ENCODE measurements around the gene LRP1.
A peak's percentile ranks its signal among the peaks of the same experiment; 100 is the strongest.

Gene LRP1

GRCh38 chr12:57154076-57154475, 25.8 kb downstream of the LRP1 start:
- DNase-seq (ENCODE audit: low read depth, low spot score): no peak

GRCh38 chr12:57154804-57155434, 26.6 kb downstream of the LRP1 start:
- DNase-seq (ENCODE audit: low read depth, low spot score): no peak

DNA sequence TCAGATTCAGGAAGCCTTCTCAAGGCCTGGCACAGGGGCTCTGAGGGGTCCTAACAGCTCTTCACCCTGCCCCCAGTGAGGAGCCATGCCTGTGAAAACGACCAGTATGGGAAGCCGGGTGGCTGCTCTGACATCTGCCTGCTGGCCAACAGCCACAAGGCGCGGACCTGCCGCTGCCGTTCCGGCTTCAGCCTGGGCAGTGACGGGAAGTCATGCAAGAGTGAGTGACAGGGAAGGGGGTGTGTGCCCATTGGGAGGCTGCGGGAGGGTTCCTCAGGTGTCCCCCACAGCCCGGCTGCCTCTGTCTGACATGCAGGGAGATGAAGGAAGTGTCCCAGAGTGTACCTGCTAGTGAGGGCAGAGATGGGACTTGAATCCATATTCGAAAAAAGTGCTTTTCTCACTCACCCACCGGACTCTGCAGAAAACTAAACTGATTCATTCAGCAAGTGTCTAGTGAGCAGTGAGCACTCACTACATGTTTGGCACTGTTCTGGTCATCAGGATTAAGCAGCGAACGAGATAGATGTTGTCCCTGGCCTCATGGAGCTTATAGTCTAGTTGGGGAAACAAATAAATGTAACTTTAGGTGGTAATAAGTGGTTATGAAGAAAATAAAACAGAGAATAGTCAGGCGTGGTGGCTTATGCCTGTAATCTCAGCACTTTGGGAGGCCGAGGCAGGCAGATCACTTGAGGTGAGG, 28.6 kb downstream of the LRP1 start:
- no peak for DNase-seq (ENCODE audit: low read depth, low spot score)

DNA sequence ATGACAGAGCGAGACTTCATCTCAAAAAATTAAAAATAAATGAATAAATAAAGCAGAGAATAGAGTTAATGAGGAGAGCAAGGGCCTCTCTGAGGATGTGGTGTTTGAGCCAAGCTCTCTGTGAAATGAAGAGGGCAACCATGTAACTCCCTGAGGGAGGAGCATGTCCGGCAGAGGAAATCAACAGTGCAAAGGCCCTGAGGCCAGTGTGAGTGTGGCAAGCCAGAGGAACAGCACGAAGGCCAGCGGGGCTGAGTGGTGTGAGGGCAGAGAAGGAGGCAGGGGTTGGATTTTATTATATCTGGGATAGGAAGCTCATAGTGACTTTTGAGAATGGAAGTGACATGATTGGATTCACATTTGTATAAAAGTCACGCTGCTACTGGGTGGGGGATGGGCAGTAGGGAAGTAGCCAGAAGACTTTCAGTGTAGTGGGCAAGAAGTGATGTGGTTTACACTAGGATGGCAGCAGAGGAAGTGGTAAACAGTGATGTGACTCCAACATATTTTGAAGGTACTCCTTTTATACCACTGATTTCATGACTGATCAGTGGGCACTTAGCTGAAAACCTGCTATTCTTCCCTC, 29.4 kb downstream of the LRP1 start:
- no peak for DNase-seq (ENCODE audit: low read depth, low spot score)

DNA sequence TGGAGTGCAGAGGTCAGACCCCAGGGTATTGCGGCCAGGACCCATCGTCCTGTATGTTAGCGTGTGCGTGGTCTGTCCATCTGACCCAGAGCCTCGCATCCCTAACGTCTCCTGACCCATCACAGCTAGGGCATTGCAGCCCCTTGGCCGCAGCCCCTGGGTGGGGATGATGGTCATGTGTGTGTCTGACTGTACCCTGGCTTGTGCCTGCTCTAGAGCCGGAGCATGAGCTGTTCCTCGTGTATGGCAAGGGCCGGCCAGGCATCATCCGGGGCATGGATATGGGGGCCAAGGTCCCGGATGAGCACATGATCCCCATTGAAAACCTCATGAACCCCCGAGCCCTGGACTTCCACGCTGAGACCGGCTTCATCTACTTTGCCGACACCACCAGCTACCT, 29.9 kb downstream of the LRP1 start:
- DNase-seq (ENCODE audit: low read depth, low spot score): no peak

- no peak for DNase-seq (ENCODE audit: low read depth, low spot score)
Observed at GRCh38 chr12:57158665-57159064, 30.4 kb downstream of the LRP1 start.

- DNase-seq (ENCODE audit: low read depth, low spot score): no peak
Observed at GRCh38 chr12:57159311-57159710, 31.0 kb downstream of the LRP1 start.

GRCh38 chr12:57160040-57160439, 31.8 kb downstream of the LRP1 start:
- no peak for DNase-seq (ENCODE audit: low read depth, low spot score)

GRCh38 chr12:57160741-57161140, 32.5 kb downstream of the LRP1 start:
- no peak for DNase-seq (ENCODE audit: low read depth, low spot score)

DNA sequence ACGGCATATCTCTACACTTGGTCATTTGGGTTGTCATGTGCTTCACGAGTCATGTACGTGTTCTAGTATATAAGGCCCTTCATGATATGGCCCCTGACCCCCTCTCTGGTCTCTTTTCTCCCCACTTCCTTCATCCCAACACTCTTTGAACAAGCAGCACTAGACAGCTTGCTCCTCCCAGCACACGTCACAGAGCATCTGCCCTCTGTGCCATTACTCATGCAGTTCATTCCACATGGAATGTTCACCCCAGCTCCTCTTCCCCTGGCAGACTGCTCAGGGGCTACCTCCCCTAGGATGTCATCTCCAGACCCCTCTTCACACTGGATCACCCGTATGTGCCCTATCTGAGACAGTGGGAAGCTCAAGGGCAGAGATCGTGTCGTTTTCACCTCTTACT, 33.2 kb downstream of the LRP1 start:
- no peak for DNase-seq (ENCODE audit: low read depth, low spot score)

- no peak for DNase-seq (ENCODE audit: low read depth, low spot score)
Observed at GRCh38 chr12:57162553-57163125, 34.4 kb downstream of the LRP1 start.

GRCh38 chr12:57164454-57164853, 36.2 kb downstream of the LRP1 start:
- no peak for DNase-seq (ENCODE audit: low read depth, low spot score)

DNA sequence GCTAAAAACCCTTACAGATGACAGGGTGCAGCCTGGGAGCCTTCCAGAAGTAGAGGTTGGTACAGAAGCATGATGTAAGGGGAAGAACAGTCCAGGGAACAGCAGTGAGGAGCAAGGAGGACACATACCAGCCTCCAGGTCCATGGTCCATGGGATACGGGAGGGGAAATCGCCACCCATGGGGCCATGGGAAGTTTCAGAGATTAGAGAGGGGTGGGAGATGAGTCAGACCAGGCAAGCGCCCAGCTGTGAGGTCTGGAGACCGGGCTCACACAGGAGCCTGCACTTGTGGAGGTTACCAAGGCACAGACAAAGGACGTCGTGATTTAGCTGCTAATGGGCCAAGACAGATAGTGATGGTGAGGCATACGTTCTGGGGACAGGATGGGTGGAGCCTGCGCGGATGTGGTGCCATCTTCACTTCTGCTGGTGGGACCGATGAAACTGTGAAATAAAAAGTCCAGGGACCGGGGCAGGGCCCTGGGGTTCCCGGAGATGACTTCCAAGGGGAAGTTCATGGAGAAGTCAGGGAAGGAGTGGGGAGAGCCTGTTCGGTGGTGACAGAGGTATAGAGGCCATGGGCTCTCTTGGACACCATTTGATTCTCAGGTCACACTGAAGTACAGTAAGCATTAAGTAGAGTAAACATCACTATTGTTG, 36.8 kb downstream of the LRP1 start:
- no peak for DNase-seq (ENCODE audit: low read depth, low spot score)

GRCh38 chr12:57165741-57166140, 37.5 kb downstream of the LRP1 start:
- no peak for DNase-seq (ENCODE audit: low read depth, low spot score)

GRCh38 chr12:57166971-57167371, 38.7 kb downstream of the LRP1 start:
- no peak for DNase-seq (ENCODE audit: low read depth, low spot score)

- DNase-seq (ENCODE audit: low read depth, low spot score): no peak
Observed at GRCh38 chr12:57168058-57168457, 39.8 kb downstream of the LRP1 start.

GRCh38 chr12:57169046-57169795, 40.9 kb downstream of the LRP1 start:
- no peak for DNase-seq (ENCODE audit: low read depth, low spot score)

GRCh38 chr12:57169969-57170368, 41.7 kb downstream of the LRP1 start:
- DNase-seq (ENCODE audit: low read depth, low spot score): no peak

GRCh38 chr12:57170408-57170807, 42.1 kb downstream of the LRP1 start:
- DNase-seq (ENCODE audit: low read depth, low spot score): no peak

DNA sequence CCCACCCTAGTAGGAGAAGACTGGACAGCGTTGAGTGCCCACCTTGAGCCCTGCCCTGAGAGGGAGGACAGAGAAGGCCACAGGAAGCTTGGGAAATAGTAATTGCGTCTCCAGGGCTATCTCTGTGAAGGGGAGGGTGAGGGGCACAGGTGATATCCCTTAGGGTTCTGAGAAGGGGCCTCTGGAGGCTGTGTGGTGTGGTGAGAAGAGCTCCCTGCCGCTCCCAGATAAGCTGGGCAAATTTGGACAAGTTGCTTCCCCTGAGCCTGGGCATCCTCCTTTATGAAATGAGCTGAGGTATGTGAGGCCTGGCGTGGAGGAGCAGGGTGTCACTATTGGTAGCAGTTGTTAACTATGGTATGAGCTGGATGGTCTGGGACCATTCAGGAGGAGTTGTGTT, 42.6 kb downstream of the LRP1 start:
- no peak for DNase-seq (ENCODE audit: low read depth, low spot score)

DNA sequence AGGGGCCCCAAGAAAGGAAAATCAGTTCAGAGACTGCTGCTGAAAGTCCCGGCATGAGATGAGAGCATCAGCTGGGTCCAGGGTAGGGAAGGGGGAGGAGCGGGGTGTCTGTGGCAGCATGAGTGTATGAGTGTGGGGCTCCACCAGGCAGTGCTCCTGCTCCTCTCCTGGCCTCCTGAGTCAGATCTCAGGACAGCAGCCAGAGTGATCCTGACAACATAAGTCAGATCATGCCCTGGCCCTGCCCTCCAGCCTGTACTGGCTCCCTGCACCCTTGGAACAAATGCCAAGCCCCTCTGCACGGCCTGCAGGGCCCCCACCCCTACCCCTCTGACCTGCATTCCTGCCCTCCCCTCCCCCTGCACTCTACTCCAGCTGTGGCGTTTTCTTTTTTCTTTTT, 43.4 kb downstream of the LRP1 start:
- DNase-seq (ENCODE audit: low read depth, low spot score): no peak

- DNase-seq (ENCODE audit: low read depth, low spot score): peak; percentile 7
Observed at GRCh38 chr12:57173089-57173488, 44.8 kb downstream of the LRP1 start.

Measured in iPS DF 19.7 (cell line).